VCaP (cell line): Measurements from ENCODE around the gene PPM1H.
A peak's percentile ranks its signal among the peaks of the same experiment; 100 is the strongest.

Experiments
- H3K27ac ChIP-seq: fragments of 450-650 bp; 2 replicates; pipeline ENCODE4 v1.5.1; 2017
- TF ChIP-seq, protein P1 (sequence below): fragments of 450-650 bp; conservative IDR thresholded peaks from 2 replicates; pipeline ENCODE4 v1.5.1; 2017; ENCODE audit warnings: mild to moderate bottlenecking, moderate library complexity

The PPM1H gene

DNA sequence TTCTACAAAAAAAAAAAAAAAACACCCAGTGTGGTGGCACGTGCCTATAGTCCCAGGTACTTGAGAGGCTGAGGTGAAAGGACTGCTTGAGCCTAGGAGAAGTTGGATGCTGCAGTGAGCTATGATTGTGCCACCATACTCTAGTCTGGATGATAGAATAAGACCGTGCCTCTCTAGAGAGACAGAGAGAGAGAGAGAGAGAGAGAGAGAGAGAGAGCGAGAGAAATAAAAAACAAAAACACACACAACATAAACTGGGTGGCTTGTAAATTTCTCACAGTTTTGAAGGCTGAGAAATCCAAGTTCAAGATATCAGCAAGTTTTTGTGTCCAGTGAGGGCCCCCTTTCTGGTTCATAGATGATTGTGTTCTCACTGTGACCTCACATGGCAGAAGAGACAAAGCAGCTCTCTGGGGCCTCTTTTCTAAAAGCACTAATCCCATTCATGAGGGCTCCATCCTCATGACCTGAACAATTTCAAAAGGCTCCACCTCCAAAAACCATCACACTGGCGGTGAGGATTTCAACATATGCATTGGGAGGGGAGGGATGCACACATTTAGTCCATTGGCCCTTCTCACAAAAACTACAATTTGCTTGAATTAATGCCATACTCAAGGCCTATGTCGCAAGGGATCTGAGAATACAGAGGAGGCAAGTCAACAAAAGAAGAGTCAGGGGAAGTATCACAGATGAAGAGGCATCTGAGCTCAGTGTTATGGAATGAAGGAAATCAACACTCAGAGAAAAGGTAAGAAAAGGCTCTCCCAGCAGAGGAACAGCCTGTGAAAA, 94.9 kb downstream of the PPM1H start:
- peak overlapping the region; percentile 63; the same call in 1 of the 2 replicates for H3K27ac ChIP-seq

DNA sequence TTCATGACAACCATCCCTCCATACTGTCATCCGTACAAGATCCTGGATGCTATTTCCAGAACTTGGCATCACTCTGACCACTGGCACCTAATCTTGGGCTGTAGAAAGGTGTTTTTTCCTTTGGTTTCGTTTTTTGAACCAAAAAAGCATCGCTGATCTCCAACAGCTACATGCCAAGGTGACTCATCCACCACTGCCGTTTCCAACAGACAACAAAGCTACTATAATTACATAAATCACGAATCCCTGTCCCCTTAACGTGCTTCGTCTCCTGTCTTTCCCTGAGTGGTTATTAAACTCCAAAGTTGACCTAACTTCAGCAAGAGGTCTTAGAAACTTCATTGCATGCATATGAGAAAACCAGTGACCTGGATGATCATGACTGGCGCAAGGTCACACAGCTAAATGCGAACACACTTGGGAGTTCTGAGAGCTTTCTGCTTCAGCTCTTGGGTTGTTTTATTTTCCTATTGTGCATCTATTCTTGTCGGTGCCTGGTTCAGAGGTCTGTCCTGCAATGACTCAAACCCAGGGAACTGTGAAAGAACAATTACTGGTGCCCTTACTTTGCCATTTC, 99.9 kb downstream of the PPM1H start:
- no peak overlapping the region for H3K27ac ChIP-seq
- TF ChIP-seq, protein P1, sequence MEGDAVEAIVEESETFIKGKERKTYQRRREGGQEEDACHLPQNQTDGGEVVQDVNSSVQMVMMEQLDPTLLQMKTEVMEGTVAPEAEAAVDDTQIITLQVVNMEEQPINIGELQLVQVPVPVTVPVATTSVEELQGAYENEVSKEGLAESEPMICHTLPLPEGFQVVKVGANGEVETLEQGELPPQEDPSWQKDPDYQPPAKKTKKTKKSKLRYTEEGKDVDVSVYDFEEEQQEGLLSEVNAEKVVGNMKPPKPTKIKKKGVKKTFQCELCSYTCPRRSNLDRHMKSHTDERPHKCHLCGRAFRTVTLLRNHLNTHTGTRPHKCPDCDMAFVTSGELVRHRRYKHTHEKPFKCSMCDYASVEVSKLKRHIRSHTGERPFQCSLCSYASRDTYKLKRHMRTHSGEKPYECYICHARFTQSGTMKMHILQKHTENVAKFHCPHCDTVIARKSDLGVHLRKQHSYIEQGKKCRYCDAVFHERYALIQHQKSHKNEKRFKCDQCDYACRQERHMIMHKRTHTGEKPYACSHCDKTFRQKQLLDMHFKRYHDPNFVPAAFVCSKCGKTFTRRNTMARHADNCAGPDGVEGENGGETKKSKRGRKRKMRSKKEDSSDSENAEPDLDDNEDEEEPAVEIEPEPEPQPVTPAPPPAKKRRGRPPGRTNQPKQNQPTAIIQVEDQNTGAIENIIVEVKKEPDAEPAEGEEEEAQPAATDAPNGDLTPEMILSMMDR: no peak

More for the DNA sequence above, 94.9 kb downstream of the PPM1H start:
- TF ChIP-seq, protein P1: no peak

DNA sequence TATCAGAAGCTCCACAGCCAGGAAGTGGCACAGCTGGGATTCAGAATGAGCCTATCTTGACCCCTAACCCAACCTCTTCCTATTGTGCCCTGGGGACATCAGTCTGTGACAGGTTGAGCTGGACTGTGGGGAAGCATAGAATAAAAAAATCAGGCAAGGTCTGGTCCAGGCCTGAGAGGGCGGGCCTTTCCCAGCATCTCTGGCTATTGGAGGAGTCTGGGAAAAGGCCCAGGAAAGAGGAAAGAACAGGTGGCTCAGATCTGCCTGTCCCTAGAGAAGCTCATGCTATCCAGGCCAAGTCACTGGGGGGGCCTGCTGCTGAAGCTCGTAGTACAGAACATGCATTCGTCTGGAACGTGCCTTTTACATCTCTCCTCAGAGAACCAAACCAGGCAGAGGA, 100.5 kb downstream of the PPM1H start:
- TF ChIP-seq, protein P1: no peak
- H3K27ac ChIP-seq: no peak overlapping the region

DNA sequence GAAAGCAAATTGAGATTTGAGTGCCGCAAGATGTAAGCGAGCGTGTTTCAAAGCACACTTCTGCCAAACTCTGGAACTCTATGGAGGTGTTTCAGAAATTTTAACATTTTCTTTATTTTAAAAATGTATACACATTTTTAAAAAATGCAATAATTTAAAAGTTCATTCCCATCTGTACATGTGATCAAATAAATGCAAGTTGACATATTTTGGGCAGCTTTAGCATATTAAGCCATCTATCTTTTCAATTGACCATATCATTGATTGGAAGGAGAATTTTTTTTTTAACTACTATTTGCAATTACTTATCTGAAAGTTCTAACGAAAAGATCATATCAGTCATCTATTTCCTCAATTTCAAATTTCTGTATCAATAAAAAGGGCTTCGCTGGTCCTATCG, 101.3 kb downstream of the PPM1H start:
- H3K27ac ChIP-seq: no peak overlapping the region
- TF ChIP-seq, protein P1: no peak

DNA sequence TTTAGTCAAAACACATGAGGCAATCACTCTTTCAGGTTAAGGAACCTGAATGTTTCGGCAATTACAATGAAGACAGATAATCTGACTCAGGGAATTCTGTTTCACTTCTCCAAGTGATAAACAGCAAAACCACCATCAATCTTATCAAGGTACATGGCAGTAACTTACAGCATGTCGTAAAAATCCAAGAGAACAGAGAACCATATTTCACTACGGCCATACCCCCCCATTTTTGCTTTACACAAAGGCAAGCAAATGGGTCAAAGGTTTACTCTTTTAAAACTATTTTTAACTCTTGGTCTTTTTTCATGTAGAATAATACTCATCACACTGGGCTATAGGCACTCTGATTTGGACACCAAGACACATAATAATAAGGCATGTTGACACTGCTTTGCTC, 102.4 kb downstream of the PPM1H start:
- TF ChIP-seq, protein P1: no peak
- H3K27ac ChIP-seq: peak overlapping the region; percentile 23

DNA sequence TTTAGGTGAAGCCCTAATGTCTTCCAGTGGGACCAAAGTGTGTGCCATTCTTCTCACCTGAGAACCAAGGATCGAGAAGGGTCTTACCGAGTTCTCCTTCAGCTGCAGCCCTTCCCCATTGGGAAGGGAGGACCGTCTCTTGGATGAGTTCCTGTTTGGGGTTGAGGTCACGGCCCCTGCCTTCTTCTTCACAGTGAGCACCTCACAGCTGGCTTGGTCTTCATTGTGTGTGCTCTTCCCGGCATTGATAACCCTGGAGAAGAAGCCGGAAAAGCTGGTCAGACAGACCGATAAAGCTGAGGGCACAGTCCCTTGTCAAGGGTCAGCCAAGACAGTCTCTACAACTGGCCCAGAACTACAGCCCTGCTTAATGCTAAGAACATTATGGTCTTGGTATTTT, 102.9 kb downstream of the PPM1H start:
- peak overlapping the region; percentile 23 for H3K27ac ChIP-seq
- TF ChIP-seq, protein P1: no peak

DNA sequence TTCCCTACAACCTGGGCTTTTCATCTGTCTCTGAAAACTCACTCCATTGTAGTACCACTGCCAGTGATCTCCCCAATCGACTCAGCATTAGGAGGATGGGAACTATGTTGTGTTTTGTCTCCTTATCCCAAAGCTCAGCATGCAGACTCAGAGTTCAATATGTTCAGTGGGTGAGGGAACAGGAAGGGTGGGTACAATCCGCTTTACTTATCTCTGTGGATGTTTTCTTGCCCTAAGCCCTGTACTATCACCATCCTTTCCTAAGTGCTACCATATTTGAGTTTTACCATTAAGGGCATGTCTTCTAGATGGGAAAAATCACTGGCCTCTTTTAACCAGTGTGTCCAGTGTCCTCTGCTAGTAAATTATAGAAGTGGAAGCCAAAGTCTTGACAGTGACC, 107.1 kb downstream of the PPM1H start:
- TF ChIP-seq, protein P1: no peak
- H3K27ac ChIP-seq: no peak overlapping the region
